OCI-LY1 (cell line): ENCODE measurements around the gene COL9A3.

ENCODE experiments used
- EZH2 ChIP-seq: fragments of 200-600 bp; sonication (generic), shearing (Covaris generic); IDR thresholded peaks from 2 replicates; pipeline ENCODE4 v1.8.0; 2017; ENCODE audit warnings: borderline replicate concordance, mixed run types, mild to moderate bottlenecking, antibody characterized with exemption, low read length, moderate library complexity, mixed read lengths
- TF ChIP-seq, protein P1 (sequence below): fragments of 200-600 bp; sonication (generic), shearing (Covaris generic); IDR thresholded peaks from 2 replicates; pipeline ENCODE4 v1.5.1; 2017; ENCODE audit warnings: mild to moderate bottlenecking, antibody characterized with exemption, low read length, moderate library complexity, mixed read lengths

DNA sequence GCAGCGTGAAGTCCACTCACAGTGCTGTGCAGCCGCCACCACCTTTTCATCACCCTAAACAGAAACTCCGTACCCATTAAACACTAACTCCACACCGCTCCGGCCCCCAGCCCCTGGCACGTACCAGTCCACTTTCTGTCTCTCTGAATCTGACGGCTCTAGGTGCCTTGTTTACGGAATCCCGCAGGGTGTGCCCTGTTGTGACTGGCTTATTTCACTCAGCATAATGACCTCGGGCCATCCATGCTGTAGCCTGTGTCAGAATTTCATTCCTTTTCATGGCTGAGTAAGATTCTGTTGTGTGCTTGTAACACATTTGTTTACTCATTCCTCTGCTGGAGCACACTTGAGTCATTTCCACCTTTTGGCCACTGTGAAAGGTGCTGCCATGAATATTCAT is 26.8 kb downstream of the COL9A3 start:
- TF ChIP-seq, protein P1, sequence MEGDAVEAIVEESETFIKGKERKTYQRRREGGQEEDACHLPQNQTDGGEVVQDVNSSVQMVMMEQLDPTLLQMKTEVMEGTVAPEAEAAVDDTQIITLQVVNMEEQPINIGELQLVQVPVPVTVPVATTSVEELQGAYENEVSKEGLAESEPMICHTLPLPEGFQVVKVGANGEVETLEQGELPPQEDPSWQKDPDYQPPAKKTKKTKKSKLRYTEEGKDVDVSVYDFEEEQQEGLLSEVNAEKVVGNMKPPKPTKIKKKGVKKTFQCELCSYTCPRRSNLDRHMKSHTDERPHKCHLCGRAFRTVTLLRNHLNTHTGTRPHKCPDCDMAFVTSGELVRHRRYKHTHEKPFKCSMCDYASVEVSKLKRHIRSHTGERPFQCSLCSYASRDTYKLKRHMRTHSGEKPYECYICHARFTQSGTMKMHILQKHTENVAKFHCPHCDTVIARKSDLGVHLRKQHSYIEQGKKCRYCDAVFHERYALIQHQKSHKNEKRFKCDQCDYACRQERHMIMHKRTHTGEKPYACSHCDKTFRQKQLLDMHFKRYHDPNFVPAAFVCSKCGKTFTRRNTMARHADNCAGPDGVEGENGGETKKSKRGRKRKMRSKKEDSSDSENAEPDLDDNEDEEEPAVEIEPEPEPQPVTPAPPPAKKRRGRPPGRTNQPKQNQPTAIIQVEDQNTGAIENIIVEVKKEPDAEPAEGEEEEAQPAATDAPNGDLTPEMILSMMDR: no peak
- no peak for TF ChIP-seq EZH2
